Spleen (tissue), 11 donors: ENCODE data around the gene KSR1. TPM values are rescaled to one million over a fixed set of nuclear protein-coding genes. Genes with fewer than 3 reads are reported as not detected.
"Not testable (repeated sequence)": the region's sequence is repeated elsewhere in the genome, so short reads cannot be mapped to it uniquely, and the experiment has no call there.

Experiments
- DNase-seq: peaks from one replicate; pipeline ENCODE4 v3.0.0-alpha.2; 2020
- H3K27ac ChIP-seq, 8 donors: fragments of 200-600 bp; sonication (generic) in 7 of 8; 1 replicate in 4 of 8; 2 replicates in 4 of 8; pipeline versions ENCODE4 v1.5.0 to v1.8.0; 2016 to 2021; ENCODE audit warnings: inconsistent platforms in 4 of 8, mild to moderate bottlenecking in 4 of 8, moderate library complexity in 1 of 8
- H3K27me3 ChIP-seq, 7 donors: fragments of 200-600 bp; sonication (generic) in 6 of 7; replicated peaks in 1 of 7; 1 replicate in 4 of 7; 2 replicates in 3 of 7; pipeline versions ENCODE4 v1.5.0 to v1.8.0; 2016 to 2021; ENCODE audit warnings: inconsistent platforms in 3 of 7, mild to moderate bottlenecking in 1 of 7
- H3K36me3 ChIP-seq, 6 donors: fragments of 200-600 bp; sonication (generic) in 5 of 6; 1 replicate in 4 of 6; 2 replicates in 2 of 6; pipeline versions ENCODE4 v1.5.0 to v1.8.0; 2016 to 2021; ENCODE audit warnings: inconsistent platforms in 2 of 6
- H3K4me1 ChIP-seq, 6 donors: fragments of 200-600 bp; sonication (generic) in 5 of 6; 1 replicate in 3 of 6; 2 replicates in 3 of 6; pipeline versions ENCODE4 v1.5.0 to v1.8.0; 2016 to 2021; ENCODE audit warnings: inconsistent platforms in 3 of 6
- H3K4me3 ChIP-seq, 8 donors: fragments of 200-600 bp; sonication (generic) in 7 of 8; 1 replicate in 4 of 8; 2 replicates in 4 of 8; pipeline versions ENCODE4 v1.5.0 to v1.8.0; 2016 to 2021; ENCODE audit warnings: inconsistent platforms in 4 of 8, mild to moderate bottlenecking in 4 of 8, moderate library complexity in 2 of 8
- H3K9me3 ChIP-seq, 8 donors: fragments of 200-600 bp; sonication (generic) in 7 of 8; 1 replicate in 4 of 8; 2 replicates in 4 of 8; pipeline versions ENCODE4 v1.5.0 to v1.8.0; 2016 to 2021; ENCODE audit warnings: inconsistent platforms in 4 of 8
- POLR2A ChIP-seq, 3 donors: fragments of 450-650 bp; IDR thresholded peaks; one replicate each; pipeline ENCODE4 v1.5.1; 2017; ENCODE audit warnings: antibody characterized with exemption in 3 of 3, mild to moderate bottlenecking in 1 of 3
- POLR2AphosphoS5 ChIP-seq, 3 donors: sonication (generic); formaldehyde crosslinking; IDR thresholded peaks; one replicate each; pipeline ENCODE4 v1.5.1; 2017; ENCODE audit warnings: antibody characterized with exemption in 3 of 3
- WGBS, 5 donors: extraction: QIAGEN DNeasy Blood & Tissue Kit in 3 of 5; methylation state at CpG; one replicate each; pipeline versions ENCODE4 v1.1.5 to v1.1.7; 2013 to 2018; 5-methylcytosine and 5-hydroxymethylcytosine counted together
- intact Hi-C: fragments of 100-400 bp; cut with DNase I; formaldehyde crosslinking; loops from one replicate; pipeline ENCODE4 v1.15.0; 2023; ENCODE audit warnings: low total_unique reads
- polyA plus RNA-seq, 3 donors: library from polyadenylated mRNA; stranded (reverse); fragments of 200-250 nt; gene quantifications; one replicate each; pipeline ENCODE4 v1.2.1, GENCODE V29; 2013
- total RNA-seq, 7 donors: library from RNA; depleted of rRNA in 3 of 7; stranded (reverse); fragments of >200 nt in 3 of 7; fragmentation: NEBNext Ultra II Directional in 4 of 7; extraction: Animal tissue kit (Norgen Biotek cat#: 25700) in 4 of 7; gene quantifications; one replicate each; pipeline versions ENCODE4 v1.1.0 to v1.2.1, GENCODE V29; 2016 to 2021
- TF ChIP-seq, protein P1 (sequence below), 11 experiments: fragments of 200-600 bp in 7 of 11; fragments of 450-650 bp in 4 of 11; sonication (generic) in 4 of 11; IDR thresholded peaks in 8 of 11; conservative IDR thresholded peaks in 3 of 11; 1 replicate in 7 of 11; 2 replicates in 4 of 11; pipeline versions ENCODE4 v1.4.0 to v1.8.0; 2016 to 2021; ENCODE audit warnings: antibody characterized with exemption in 11 of 11, inconsistent platforms in 4 of 11, mild to moderate bottlenecking in 1 of 11
- donor health status: healthy with polysubstance abuse.
- donor health status: DM: no; HTN: no; CAD: no; lungs with moderate emphysema.
- donor health status: DM: no; HTN: no; CAD: no.
- donor health status: Bipolar disorder and iron deficiency.
- donor health status: healthy.
- donor health status: DM: no; HTN: no; CAD: no.
- donor health status: DM: yes; HTN: yes; CAD: no.

KSR1 gene
- total and polyA plus RNA-seq, 10 donors, result 6.4 to 100 (median 46.0) TPM

GRCh38 chr17:27462149-27462548, 5.9 kb downstream of the KSR1 start:
- H3K4me1 ChIP-seq, result peaks cover 6 to 86% (median 60%) of the 10 kb centered on the region in 6 donors
- H3K36me3 ChIP-seq, result no peaks in the 10 kb centered on the region
- TF ChIP-seq POLR2A (IDR thresholded peaks at IDR 0.05), result no peak
- no peaks in the 10 kb centered on the region for H3K9me3 ChIP-seq
- no peak overlapping the region for H3K4me3 ChIP-seq
- 82 to 92% (median 89%) methylated on average over 6 of the region's 6 CpGs for WGBS, 5 donors
- intact Hi-C loops, result no loop called here
- no peaks in the 10 kb centered on the region for H3K27me3 ChIP-seq
- no peak overlapping the region for H3K27ac ChIP-seq
- DNase-seq, result no peak

GRCh38 chr17:27462714-27463113, 6.5 kb downstream of the KSR1 start:
- intact Hi-C loops, result no loop called here
- no peak for DNase-seq
- Histone ChIP-seq H3K4me1 (peaks cover under 1 to 86% (median 58%) of the 10 kb centered on the region in 6 donors), H3K9me3 (no peaks in the 10 kb centered on the region), H3K27me3 (no peaks in the 10 kb centered on the region), H3K27ac (no peak overlapping the region), H3K36me3 (no peaks in the 10 kb centered on the region), H3K4me3 (no peak overlapping the region)
- TF ChIP-seq, protein P1, sequence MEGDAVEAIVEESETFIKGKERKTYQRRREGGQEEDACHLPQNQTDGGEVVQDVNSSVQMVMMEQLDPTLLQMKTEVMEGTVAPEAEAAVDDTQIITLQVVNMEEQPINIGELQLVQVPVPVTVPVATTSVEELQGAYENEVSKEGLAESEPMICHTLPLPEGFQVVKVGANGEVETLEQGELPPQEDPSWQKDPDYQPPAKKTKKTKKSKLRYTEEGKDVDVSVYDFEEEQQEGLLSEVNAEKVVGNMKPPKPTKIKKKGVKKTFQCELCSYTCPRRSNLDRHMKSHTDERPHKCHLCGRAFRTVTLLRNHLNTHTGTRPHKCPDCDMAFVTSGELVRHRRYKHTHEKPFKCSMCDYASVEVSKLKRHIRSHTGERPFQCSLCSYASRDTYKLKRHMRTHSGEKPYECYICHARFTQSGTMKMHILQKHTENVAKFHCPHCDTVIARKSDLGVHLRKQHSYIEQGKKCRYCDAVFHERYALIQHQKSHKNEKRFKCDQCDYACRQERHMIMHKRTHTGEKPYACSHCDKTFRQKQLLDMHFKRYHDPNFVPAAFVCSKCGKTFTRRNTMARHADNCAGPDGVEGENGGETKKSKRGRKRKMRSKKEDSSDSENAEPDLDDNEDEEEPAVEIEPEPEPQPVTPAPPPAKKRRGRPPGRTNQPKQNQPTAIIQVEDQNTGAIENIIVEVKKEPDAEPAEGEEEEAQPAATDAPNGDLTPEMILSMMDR (IDR thresholded peaks at IDR 0.05 in 8 of 11, conservative IDR thresholded peaks at IDR 0.05 in 3 of 11), result no peak
- TF ChIP-seq POLR2AphosphoS5 (IDR thresholded peaks at IDR 0.05), result no peak
- no peak for TF ChIP-seq POLR2A (IDR thresholded peaks at IDR 0.05)
- WGBS, 5 donors, result 64 to 91% (median 87%) methylated on average over 3 of the region's 3 CpGs

DNA sequence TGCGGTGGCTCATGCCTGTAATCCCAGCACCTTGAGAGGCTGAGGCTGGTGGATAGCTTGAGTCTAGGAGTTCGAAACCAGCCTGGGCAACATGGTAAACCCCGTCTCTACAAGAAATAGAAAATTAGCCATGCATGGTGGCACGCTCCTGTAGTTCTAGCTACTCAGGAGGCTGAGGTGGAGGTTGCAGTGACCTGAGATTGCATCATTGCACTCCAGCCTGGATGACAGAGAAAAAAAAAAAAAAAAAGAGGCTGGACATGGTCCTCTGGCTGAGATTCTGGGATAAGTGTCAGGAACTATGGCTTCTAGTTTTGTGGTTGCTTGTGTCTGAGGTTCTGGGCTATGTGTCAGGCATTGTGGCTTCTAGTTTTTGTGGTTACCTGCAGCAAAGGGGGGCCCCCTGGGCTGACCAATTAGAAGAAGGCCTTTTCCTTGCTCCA, 7.0 kb downstream of the KSR1 start:
- H3K27ac ChIP-seq, result no peak overlapping the region
- no peaks in the 10 kb centered on the region for H3K36me3 ChIP-seq
- no peaks in the 10 kb centered on the region for H3K9me3 ChIP-seq
- WGBS, 5 donors, result 84 to 90% (median 86%) methylated on average over 4 of the region's 4 CpGs
- TF ChIP-seq POLR2A (IDR thresholded peaks at IDR 0.05) (no peak), POLR2AphosphoS5 (IDR thresholded peaks at IDR 0.05) (no peak)
- peaks cover 0 to 82% (median 52%) of the 10 kb centered on the region in 6 donors for H3K4me1 ChIP-seq
- intact Hi-C loops, result no loop called here
- no peak overlapping the region for H3K4me3 ChIP-seq
- no peaks in the 10 kb centered on the region for H3K27me3 ChIP-seq
- DNase-seq, result no peak

- H3K36me3 ChIP-seq, DNase-seq, intact Hi-C loops, H3K9me3 ChIP-seq, H3K27me3 ChIP-seq, H3K4me3 ChIP-seq, H3K27ac ChIP-seq: not testable (repeated sequence)
- 84 to 96% (median 93%) methylated on average over 2 to 3 of the region's 3 CpGs for WGBS, 5 donors
- peaks cover 0 to 79% (median 50%) of the 10 kb centered on the region in 6 donors for H3K4me1 ChIP-seq
Observed at GRCh38 chr17:27464019-27464418, 7.8 kb downstream of the KSR1 start.

GRCh38 chr17:27464431-27464830, 8.2 kb downstream of the KSR1 start:
- TF ChIP-seq POLR2A (IDR thresholded peaks at IDR 0.05) (no peak), POLR2AphosphoS5 (IDR thresholded peaks at IDR 0.05) (no peak)
- TF ChIP-seq, protein P1 (IDR thresholded peaks at IDR 0.05 in 8 of 11, conservative IDR thresholded peaks at IDR 0.05 in 3 of 11), result no peak
- intact Hi-C loops, result no loop called here
- DNase-seq, result no peak

GRCh38 chr17:27465875-27466274, 9.6 kb downstream of the KSR1 start:
- DNase-seq, H3K4me3 ChIP-seq, intact Hi-C loops, H3K27me3 ChIP-seq, H3K9me3 ChIP-seq, H3K36me3 ChIP-seq: not testable (repeated sequence)
- WGBS, 5 donors, result 78 to 93% (median 83%) methylated on average over 2 of the region's 2 CpGs
- Histone ChIP-seq H3K27ac (peak overlapping the region in 5 of 8 donors; percentile 34 to 71 (median 60)), H3K4me1 (peaks cover 0 to 70% (median 44%) of the 10 kb centered on the region in 6 donors)

More at GRCh38 chr17:27464431-27464830, 8.2 kb downstream of the KSR1 start:
- H3K27me3 ChIP-seq, result no peaks in the 10 kb centered on the region
- H3K9me3 ChIP-seq, result no peaks in the 10 kb centered on the region
- no peak overlapping the region for H3K27ac ChIP-seq
- 94 to 100% (median 96%) methylated on average over 1 of the region's 1 CpG for WGBS, 5 donors
- no peak overlapping the region for H3K4me3 ChIP-seq
- peaks cover 0 to 79% (median 48%) of the 10 kb centered on the region in 6 donors for H3K4me1 ChIP-seq
- H3K36me3 ChIP-seq, result no peaks in the 10 kb centered on the region
